Measurements from ENCODE around the gene PGRMC1. TPM values are rescaled to one million over a fixed set of nuclear protein-coding genes. Genes with fewer than 3 reads are reported as not detected.

The PGRMC1 gene
- total RNA-seq, 1 donor from 2014 or later = 101 TPM

GRCh38 chrX:119226446-119226845 lies 9.6 kb upstream of the PGRMC1 start:
- no peaks in the 10 kb centered on the region for H3K27me3 ChIP-seq (ENCODE audit: control insufficient read depth, insufficient read depth, low read length)
- DNase-seq (ENCODE audit: low read depth) = no peak
- no peaks in the 10 kb centered on the region for H3K36me3 ChIP-seq (ENCODE audit: control insufficient read depth, insufficient read depth, low read length)
- TF ChIP-seq CTCF (IDR thresholded peaks at IDR 0.05; ENCODE audit: insufficient read depth, low read length, poor library complexity, severe bottlenecking) = no peak
- no peak overlapping the region for H3K4me3 ChIP-seq (ENCODE audit: low read depth, low read length)

- Histone ChIP-seq H3K27me3 (ENCODE audit: control insufficient read depth, insufficient read depth, low read length) (no peaks in the 10 kb centered on the region), H3K4me3 (ENCODE audit: low read depth, low read length) (no peak overlapping the region), H3K36me3 (ENCODE audit: control insufficient read depth, insufficient read depth, low read length) (no peaks in the 10 kb centered on the region)
- DNase-seq (ENCODE audit: low read depth) = peak; percentile 68
- no peak for TF ChIP-seq CTCF (IDR thresholded peaks at IDR 0.05; ENCODE audit: insufficient read depth, low read length, poor library complexity, severe bottlenecking)
Observed at GRCh38 chrX:119228512-119229252, 7.4 kb upstream of the PGRMC1 start.

- no peak for DNase-seq (ENCODE audit: low read depth)
Observed at GRCh38 chrX:119229253-119229615, 6.9 kb upstream of the PGRMC1 start.

GRCh38 chrX:119230850-119231249 lies 5.2 kb upstream of the PGRMC1 start:
- TF ChIP-seq CTCF (IDR thresholded peaks at IDR 0.05; ENCODE audit: insufficient read depth, low read length, poor library complexity, severe bottlenecking) = no peak
- Histone ChIP-seq H3K27me3 (ENCODE audit: control insufficient read depth, insufficient read depth, low read length) (no peaks in the 10 kb centered on the region), H3K4me3 (ENCODE audit: low read depth, low read length) (no peak overlapping the region), H3K36me3 (ENCODE audit: control insufficient read depth, insufficient read depth, low read length) (no peaks in the 10 kb centered on the region)
- DNase-seq (ENCODE audit: low read depth) = no peak

More at GRCh38 chrX:119229253-119229615, 6.9 kb upstream of the PGRMC1 start:
- Histone ChIP-seq H3K36me3 (ENCODE audit: control insufficient read depth, insufficient read depth, low read length) (no peaks in the 10 kb centered on the region), H3K27me3 (ENCODE audit: control insufficient read depth, insufficient read depth, low read length) (no peaks in the 10 kb centered on the region), H3K4me3 (ENCODE audit: low read depth, low read length) (no peak overlapping the region)
- no peak for TF ChIP-seq CTCF (IDR thresholded peaks at IDR 0.05; ENCODE audit: insufficient read depth, low read length, poor library complexity, severe bottlenecking)

GRCh38 chrX:119231936-119232445 lies 4.1 kb upstream of the PGRMC1 start:
- Histone ChIP-seq H3K36me3 (ENCODE audit: control insufficient read depth, insufficient read depth, low read length) (no peaks in the 10 kb centered on the region), H3K27me3 (ENCODE audit: control insufficient read depth, insufficient read depth, low read length) (no peaks in the 10 kb centered on the region), H3K4me3 (ENCODE audit: low read depth, low read length) (no peak overlapping the region)
- TF ChIP-seq CTCF (IDR thresholded peaks at IDR 0.05; ENCODE audit: insufficient read depth, low read length, poor library complexity, severe bottlenecking) = no peak
- no peak for DNase-seq (ENCODE audit: low read depth)

GRCh38 chrX:119235051-119235511 lies 1.0 kb upstream of the PGRMC1 start:
- no peak for TF ChIP-seq CTCF (IDR thresholded peaks at IDR 0.05; ENCODE audit: insufficient read depth, low read length, poor library complexity, severe bottlenecking)
- Histone ChIP-seq H3K4me3 (ENCODE audit: low read depth, low read length) (no peak overlapping the region), H3K36me3 (ENCODE audit: control insufficient read depth, insufficient read depth, low read length) (no peaks in the 10 kb centered on the region), H3K27me3 (ENCODE audit: control insufficient read depth, insufficient read depth, low read length) (no peaks in the 10 kb centered on the region)
- DNase-seq (ENCODE audit: low read depth) = no peak
